GM21515 (cell line): ENCODE measurements around the gene MAPKAPK2.
"Not testable (repeated sequence)": the region's sequence is repeated elsewhere in the genome, so short reads cannot be mapped to it uniquely, and the experiment has no call there.

Experiments used
- ATAC-seq: cut with Tn5 transposase; IDR thresholded peaks from one replicate; pipeline ENCODE4 v1.9.1; 2021; ENCODE audit not compliant: unreplicated experiment

MAPKAPK2 gene

DNA sequence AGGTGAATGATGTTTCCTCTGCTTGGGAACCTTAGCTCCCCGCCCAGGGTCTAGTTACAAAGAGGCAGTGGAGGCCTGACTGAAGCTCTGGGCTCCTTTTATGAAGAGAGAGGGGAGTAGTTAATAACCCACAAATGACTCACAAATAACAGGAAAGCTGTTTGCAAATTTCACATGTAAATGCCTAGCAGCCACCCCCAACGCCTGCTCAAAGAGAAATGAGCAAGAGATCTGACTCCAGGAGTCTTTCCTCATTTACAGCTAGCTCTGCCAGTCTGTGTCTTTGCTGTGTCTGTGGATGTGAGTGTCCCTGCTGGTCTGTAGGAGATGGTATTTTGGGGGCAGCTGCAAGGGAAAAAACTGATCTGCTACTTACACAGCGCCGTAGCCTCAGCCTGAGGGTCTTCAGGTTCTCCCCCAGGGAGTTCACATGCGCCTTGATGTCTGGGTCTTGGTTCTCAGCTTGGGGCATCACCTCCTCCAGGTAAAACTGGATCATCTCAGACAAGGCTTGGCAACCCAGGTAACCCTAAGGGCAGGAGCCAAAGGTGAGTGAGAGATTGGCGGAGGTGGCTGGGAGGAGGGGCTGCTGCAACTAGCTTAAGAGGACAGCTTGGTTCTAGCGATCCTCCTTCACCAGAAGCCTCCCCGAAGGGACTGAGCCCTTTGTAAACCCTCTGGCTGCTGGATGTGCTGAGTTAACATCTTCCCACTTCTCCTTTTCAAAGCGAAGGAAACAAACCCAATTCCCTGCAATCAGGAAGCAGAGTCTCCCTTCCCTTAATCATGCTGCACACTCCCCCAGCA is 86.0 kb downstream of the MAPKAPK2 start, which contains the start of gene IL19:
IL19 (plus strand) TSS at position 243 of the 807 bp plus-strand sequence. CDS start 65,890 bp downstream, outside the sequence.
- no peak for ATAC-seq

DNA sequence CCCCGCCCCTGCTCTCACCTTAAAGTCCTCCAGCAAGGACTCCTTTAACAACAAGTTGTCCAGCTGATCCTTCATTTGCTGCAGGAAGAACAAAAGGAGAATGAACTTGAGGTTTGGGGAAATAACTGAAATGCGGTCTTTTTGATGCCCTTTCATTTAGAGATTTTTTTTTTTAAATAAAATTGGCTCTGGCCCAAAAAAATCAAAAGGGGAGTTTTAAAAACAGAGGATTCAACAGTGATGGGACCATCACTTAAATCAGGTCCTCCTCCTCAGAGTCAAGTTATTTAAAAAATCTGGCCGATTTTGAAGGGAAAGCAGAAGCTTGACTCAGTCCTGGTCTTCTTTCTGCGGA is 86.6 kb downstream of the MAPKAPK2 start:
- ATAC-seq, result no peak

DNA sequence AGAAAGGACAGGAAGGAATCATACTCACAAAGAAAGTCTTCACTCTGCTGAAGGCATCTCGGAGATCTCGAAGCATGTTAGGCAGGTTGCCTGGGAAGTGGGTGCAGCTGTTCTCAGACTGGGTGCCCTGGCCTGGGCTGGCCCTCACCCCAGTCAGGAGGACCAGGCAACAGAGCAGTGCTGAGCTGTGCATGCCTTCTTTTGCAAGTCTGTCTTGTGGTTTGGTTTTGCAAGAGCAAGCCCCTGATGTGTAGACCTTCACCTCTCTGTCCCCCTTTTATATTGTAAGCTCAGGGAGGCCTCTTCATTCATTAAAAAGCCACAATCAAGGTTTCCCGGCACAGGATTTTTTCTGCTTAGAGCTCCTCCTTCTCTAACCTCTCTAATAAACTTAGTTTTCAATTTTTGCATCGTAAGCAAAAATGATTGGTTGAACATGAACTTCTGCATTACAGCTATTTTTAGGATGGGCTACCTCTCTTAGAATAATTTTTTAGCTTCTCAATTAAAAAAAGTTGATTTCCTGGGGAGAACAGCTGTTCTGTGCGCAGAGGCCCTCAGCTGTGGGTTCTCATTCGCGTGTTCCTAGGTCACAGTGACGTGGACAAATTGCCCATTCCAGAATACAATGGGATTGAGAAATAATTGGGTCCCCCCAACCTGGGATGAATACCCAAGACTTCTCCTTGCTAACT is 87.7 kb downstream of the MAPKAPK2 start, which contains the start of gene IL10:
IL10 (minus strand) TSS at position 252 of the 695 bp plus-strand sequence; CDS start at position 193, 59 bp downstream.
- no peak for ATAC-seq

DNA sequence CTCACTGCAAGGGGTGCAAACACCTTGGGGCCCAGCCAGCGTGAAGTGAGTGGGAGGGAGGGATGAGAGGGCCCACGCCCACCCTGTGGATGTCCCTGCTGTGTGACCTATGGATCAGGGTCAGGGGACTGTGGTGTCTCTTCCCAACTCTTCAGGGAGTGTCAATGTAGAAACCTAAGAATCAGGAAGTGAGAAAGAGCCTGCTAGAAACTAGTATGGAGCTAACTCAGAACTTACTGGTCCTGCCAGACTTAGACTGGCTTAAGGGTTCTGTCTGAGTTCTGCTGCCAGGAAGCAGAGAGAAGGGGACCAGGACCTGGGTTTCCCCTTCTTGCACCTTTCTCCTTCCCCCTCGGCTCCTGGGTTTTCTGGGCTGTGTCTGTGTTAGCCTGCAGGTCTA is 89.4 kb downstream of the MAPKAPK2 start:
- no peak for ATAC-seq

DNA sequence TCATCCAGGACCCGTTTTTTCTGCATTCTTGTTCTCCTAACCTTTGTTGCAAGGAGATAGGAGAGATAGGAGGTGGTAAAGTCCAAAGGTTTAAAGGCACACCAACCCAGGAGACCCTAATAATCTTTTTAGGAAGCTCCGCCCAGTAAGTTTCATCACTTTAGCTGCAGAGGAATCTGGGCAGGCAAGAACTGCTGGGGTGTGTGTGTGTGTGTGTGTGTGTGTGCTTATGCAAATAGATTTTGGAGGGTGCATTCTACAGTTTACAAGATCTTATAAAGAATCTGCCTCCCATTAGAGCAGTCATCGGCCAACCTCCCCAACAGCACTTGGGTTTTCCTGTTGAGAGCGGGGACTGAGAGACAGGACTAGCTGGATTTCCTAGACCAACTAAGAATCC is 91.5 kb downstream of the MAPKAPK2 start:
- ATAC-seq, result no peak

DNA sequence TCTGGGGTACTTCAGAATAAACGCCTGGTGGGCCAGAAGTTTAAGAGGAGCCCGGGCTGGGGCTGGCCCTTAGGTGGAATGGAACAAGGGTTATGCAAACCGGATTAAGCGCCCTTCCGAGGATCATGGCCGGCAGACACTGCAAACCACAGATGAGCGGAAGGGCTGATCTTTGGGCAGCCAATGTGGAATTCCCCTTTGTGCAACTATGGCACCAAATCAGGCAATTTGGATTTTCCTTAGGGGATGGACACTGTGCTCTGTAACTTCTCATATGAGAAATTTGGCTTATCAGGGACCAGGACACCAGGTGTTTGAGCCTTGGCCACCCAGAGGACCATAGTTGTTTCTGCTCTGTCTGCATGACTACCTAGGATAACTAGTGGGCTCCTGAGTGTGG is 93.3 kb downstream of the MAPKAPK2 start:
- ATAC-seq, result no peak

DNA sequence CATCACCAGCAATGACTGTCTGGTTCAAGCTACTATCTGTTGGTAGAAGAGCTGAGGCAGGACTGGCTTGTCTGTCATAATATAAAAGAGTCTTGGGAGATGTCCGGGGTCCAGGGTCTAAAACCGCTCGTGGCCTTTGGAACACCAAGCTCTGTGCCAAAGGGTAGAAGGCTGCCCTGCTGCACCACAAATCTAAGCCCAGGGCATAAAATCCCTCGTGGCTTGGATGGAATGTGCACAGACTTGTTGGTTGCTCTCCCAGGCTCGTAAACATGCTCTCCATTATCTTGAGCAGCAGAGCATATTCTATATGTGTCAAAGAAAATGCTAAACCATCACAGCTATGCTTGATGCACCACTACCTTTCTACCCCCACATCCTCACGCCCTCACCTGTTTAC is 94.2 kb downstream of the MAPKAPK2 start:
- ATAC-seq, result not testable (repeated sequence)

- no peak for ATAC-seq
These were observed 94.9 kb downstream of the MAPKAPK2 start for GRCh38 chr1:206779638-206780037.

GRCh38 chr1:206782448-206782847 is 97.7 kb downstream of the MAPKAPK2 start:
- peak; percentile 39 for ATAC-seq

DNA sequence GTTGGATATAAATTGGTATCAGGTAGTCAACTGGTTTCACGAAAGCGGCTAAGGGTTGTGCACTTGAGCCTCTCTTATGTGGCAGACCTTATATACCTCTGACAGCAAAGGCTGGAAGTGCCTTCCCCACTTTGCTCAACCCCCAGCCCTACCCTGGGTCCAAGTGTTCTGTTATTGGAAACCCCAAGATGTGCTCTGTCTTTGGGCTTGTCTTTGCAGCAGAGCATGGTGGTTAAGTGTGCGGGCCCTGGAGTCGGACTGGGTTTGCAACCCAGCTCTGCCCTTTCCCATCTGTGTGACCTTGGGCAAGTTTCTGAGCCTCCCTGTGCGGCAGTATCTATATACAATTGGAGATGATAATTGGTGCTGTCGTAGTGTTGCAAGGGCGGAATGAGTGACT is 98.8 kb downstream of the MAPKAPK2 start:
- ATAC-seq, result no peak
